ENCODE results near the gene NR2E1. TPM values are rescaled to one million over a fixed set of nuclear protein-coding genes. Genes with fewer than 3 reads are reported as not detected.

NR2E1 gene
- total RNA-seq, 1 donor from 2014 or later, result not detected

DNA sequence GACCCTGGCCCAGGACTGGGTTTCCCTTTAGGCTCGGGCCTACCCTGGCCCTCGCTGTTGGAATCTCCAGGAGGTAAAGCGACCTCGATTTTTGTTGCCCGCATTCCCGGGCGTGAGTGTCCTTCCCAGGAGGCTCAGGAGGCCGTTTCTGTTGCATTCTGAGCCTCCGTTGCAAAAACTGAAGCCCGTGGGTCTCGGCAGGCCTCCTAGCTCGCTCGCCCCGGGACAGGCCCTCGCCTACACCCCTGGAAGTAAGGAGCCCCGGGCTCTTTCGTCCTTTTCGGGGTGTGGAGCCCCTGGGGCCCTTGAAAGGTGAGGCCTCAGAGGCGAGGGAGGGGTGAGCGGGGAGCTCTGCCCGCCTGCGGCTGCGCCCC is 2.3 kb downstream of the NR2E1 start:
- H3K27me3 ChIP-seq (ENCODE audit: control insufficient read depth, insufficient read depth, low read length), result peaks cover 97% of the 10 kb centered on the region
- TF ChIP-seq, protein P1, sequence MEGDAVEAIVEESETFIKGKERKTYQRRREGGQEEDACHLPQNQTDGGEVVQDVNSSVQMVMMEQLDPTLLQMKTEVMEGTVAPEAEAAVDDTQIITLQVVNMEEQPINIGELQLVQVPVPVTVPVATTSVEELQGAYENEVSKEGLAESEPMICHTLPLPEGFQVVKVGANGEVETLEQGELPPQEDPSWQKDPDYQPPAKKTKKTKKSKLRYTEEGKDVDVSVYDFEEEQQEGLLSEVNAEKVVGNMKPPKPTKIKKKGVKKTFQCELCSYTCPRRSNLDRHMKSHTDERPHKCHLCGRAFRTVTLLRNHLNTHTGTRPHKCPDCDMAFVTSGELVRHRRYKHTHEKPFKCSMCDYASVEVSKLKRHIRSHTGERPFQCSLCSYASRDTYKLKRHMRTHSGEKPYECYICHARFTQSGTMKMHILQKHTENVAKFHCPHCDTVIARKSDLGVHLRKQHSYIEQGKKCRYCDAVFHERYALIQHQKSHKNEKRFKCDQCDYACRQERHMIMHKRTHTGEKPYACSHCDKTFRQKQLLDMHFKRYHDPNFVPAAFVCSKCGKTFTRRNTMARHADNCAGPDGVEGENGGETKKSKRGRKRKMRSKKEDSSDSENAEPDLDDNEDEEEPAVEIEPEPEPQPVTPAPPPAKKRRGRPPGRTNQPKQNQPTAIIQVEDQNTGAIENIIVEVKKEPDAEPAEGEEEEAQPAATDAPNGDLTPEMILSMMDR (IDR thresholded peaks at IDR 0.05; ENCODE audit: insufficient read depth, low read length, poor library complexity, severe bottlenecking), result no peak
- no peaks in the 10 kb centered on the region for H3K36me3 ChIP-seq (ENCODE audit: control insufficient read depth, insufficient read depth, low read length)
- no peak for DNase-seq (ENCODE audit: low read depth)
- no peak overlapping the region for H3K4me3 ChIP-seq (ENCODE audit: low read depth, low read length)

- Histone ChIP-seq H3K27me3 (ENCODE audit: control insufficient read depth, insufficient read depth, low read length) (peaks cover 90% of the 10 kb centered on the region), H3K4me3 (ENCODE audit: low read depth, low read length) (no peak overlapping the region), H3K36me3 (ENCODE audit: control insufficient read depth, insufficient read depth, low read length) (no peaks in the 10 kb centered on the region)
- TF ChIP-seq, protein P1 (IDR thresholded peaks at IDR 0.05; ENCODE audit: insufficient read depth, low read length, poor library complexity, severe bottlenecking), result peak; percentile 41
- no peak for DNase-seq (ENCODE audit: low read depth)
Measured at GRCh38 chr6:108168501-108169463, 3.0 kb downstream of the NR2E1 start.

DNA sequence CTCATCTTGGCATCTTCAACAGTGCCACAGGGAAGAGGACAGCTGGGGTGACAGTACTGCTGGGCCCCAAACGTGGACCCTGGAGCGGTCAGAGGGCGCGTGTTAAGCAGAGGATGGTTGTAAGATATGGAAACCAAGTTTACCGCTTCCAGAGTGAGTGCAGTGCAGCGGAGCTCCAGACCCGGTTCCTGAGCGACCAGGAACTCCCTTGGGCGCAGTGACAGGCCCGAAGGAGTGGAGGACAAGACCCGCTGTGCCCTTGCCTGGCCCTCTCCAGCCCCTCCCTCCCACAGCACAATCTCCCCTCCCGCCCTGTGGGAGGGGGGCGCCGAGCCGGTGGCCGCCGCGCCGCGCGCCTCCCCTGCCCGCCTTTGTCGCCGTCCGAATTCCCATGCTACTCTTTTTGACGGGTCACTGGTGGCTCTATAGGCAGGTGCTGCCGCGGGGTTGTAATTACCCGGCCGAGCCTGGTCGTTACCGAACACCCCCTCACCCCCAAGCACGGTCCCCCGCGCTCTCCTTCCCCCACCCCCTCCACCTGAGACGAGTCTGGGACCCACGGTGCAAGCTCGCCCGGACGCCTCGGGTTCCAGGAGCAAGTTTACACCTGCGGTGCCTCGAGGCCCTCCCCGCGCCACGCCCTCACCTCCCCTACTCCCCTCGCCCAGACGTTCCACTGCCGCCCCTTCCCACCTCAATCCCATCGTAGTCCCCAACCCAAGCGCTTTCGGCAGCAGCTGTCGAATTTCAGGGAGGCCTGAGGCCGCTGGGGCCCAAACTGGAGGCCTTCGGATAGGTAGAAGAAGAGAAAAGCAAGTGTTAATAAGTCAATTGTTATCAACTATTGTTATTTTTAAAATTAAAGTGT is 3.9 kb downstream of the NR2E1 start:
- Histone ChIP-seq H3K36me3 (ENCODE audit: control insufficient read depth, insufficient read depth, low read length) (no peaks in the 10 kb centered on the region), H3K4me3 (ENCODE audit: low read depth, low read length) (no peak overlapping the region), H3K27me3 (ENCODE audit: control insufficient read depth, insufficient read depth, low read length) (peaks cover 90% of the 10 kb centered on the region)
- no peak for DNase-seq (ENCODE audit: low read depth)
- TF ChIP-seq, protein P1 (IDR thresholded peaks at IDR 0.05; ENCODE audit: insufficient read depth, low read length, poor library complexity, severe bottlenecking), result no peak

DNA sequence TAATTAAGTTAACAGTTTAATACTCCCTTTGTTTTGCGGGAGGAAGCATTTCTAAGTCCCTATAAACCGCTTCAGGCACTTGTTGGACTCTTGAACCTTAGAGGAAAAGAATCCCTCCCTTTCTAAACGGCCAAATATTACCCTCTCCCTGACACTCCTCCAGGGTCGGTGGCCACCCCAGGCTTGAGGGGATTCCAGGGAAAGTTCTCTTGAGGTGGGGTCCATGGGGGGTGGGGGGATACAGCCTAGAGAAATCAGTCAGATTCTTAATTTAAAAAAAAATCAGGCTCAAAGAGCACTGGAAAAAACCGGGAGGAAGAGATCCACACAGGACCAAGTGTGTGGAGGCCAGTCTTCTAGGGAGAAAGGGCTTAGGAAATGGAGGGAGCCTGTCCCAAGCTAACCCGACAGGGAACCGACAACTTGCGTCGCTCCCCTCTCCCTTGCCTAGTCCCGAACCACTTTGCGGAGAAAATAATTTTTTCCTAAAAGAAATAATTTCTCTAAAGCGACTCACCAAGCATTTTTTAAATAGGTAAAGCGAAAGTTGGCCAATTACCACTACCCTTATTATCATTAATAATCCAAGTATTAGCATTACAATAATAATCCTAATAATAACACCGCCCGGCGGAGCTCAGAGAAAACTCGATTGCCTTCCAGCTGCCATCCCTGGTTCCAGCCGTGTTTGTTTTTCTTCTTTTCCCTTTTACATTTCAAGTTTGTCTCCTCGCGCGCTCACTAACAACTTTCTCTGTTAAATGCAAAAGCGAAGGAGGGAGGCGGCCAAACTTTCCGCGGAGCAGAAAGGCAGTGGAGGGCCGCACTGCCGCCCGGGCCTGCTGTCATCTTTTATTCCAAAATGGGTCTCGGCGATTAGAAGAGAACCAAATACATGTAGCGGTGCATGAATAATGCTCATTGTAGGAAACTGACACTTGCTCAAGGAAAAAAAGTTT is 4.8 kb downstream of the NR2E1 start:
- DNase-seq (ENCODE audit: low read depth), result no peak
- no peaks in the 10 kb centered on the region for H3K36me3 ChIP-seq (ENCODE audit: control insufficient read depth, insufficient read depth, low read length)
- TF ChIP-seq, protein P1 (IDR thresholded peaks at IDR 0.05; ENCODE audit: insufficient read depth, low read length, poor library complexity, severe bottlenecking), result no peak
- no peak overlapping the region for H3K4me3 ChIP-seq (ENCODE audit: low read depth, low read length)
- H3K27me3 ChIP-seq (ENCODE audit: control insufficient read depth, insufficient read depth, low read length), result peaks cover 90% of the 10 kb centered on the region

GRCh38 chr6:108171291-108171917 is 5.6 kb downstream of the NR2E1 start:
- Histone ChIP-seq H3K4me3 (ENCODE audit: low read depth, low read length) (no peak overlapping the region), H3K36me3 (ENCODE audit: control insufficient read depth, insufficient read depth, low read length) (no peaks in the 10 kb centered on the region), H3K27me3 (ENCODE audit: control insufficient read depth, insufficient read depth, low read length) (peaks cover 90% of the 10 kb centered on the region)
- TF ChIP-seq, protein P1 (IDR thresholded peaks at IDR 0.05; ENCODE audit: insufficient read depth, low read length, poor library complexity, severe bottlenecking), result no peak
- no peak for DNase-seq (ENCODE audit: low read depth)

Data from kidney epithelial cell (primary cell).